C4-2B (cell line): Measurements from ENCODE around the gene CASP8.

ENCODE experiments used
- CTCF ChIP-seq: fragments of 450-650 bp; conservative IDR thresholded peaks from 2 replicates; pipeline ENCODE4 v1.5.1; 2017; ENCODE audit warnings: mild to moderate bottlenecking
- ZFX ChIP-seq: fragments of 450-650 bp; IDR thresholded peaks from 2 replicates; pipeline ENCODE4 v1.6.1; 2017

- TF ChIP-seq CTCF (no peak), ZFX (no peak)
Observed at GRCh38 chr2:201216918-201217317, 43.4 kb upstream of the CASP8 start.
